ENCODE results near the gene SLC12A7. TPM values are rescaled to one million over a fixed set of nuclear protein-coding genes. Genes with fewer than 3 reads are reported as not detected.

The SLC12A7 gene
- total and polyA plus RNA-seq, 7 donors = 2.3 to 22.0 (median 4.5) TPM

DNA sequence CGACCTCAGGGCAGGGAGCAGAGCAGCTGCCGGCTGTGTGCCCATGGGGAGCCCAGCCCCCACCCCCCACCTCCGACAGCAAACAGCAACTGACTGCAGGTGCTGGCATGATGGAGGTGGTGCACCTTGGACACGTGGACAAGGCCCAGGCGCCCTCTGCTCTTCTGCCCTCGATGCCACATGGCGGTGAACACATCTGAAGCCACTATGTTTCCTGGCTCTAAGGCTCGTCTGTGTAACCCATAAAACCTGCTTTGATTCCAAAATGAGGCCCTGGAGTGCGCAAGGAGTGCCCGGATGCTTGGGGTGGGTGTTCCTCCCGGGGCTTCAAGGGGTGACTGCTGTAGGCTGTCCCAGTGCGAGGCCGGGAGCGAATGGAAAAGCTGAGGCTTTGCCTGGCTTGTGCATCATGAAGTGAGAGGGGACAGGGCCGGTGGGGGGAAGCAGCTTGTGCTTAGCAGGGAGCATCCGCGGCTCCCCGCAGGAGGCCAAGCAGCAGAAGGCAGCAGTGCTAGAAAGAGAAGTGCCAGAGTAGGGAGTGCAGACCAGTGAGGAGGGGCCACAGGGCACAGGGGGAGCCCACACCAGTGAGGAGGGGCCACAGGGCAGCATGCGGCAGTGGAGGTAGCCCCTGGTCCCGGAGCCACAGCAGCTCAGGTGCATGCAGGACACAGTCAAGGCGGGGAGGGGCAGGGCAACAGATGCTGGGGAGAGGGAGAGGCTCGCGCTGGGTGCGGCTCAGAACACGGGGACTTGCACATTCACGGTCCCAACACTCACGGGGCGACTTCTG lies 73.2 kb downstream of the SLC12A7 start:
- intact Hi-C loops (cut with DNase I) = no loop called here
- no peak for ATAC-seq
- H3K27ac ChIP-seq = no peak overlapping the region
- TF ChIP-seq, protein P1, sequence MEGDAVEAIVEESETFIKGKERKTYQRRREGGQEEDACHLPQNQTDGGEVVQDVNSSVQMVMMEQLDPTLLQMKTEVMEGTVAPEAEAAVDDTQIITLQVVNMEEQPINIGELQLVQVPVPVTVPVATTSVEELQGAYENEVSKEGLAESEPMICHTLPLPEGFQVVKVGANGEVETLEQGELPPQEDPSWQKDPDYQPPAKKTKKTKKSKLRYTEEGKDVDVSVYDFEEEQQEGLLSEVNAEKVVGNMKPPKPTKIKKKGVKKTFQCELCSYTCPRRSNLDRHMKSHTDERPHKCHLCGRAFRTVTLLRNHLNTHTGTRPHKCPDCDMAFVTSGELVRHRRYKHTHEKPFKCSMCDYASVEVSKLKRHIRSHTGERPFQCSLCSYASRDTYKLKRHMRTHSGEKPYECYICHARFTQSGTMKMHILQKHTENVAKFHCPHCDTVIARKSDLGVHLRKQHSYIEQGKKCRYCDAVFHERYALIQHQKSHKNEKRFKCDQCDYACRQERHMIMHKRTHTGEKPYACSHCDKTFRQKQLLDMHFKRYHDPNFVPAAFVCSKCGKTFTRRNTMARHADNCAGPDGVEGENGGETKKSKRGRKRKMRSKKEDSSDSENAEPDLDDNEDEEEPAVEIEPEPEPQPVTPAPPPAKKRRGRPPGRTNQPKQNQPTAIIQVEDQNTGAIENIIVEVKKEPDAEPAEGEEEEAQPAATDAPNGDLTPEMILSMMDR (IDR thresholded peaks at IDR 0.05) = no peak
- peak in 1 of 2 donors; percentile 11 for DNase-seq
- H3K9me3 ChIP-seq = no peaks in the 10 kb centered on the region
- no peaks in the 10 kb centered on the region for H3K4me1 ChIP-seq
- 82 to 85% (median 82%) methylated on average over 28 of the region's 28 CpGs for WGBS, 3 donors
- H3K36me3 ChIP-seq (ENCODE audit: insufficient read depth in 1 of 2, low read depth in 1 of 2) = no peaks in the 10 kb centered on the region
- H3K4me3 ChIP-seq = no peak overlapping the region
- H3K27me3 ChIP-seq (ENCODE audit: insufficient read depth in 3 of 3, low read length in 2 of 3) = no peaks in the 10 kb centered on the region

DNA sequence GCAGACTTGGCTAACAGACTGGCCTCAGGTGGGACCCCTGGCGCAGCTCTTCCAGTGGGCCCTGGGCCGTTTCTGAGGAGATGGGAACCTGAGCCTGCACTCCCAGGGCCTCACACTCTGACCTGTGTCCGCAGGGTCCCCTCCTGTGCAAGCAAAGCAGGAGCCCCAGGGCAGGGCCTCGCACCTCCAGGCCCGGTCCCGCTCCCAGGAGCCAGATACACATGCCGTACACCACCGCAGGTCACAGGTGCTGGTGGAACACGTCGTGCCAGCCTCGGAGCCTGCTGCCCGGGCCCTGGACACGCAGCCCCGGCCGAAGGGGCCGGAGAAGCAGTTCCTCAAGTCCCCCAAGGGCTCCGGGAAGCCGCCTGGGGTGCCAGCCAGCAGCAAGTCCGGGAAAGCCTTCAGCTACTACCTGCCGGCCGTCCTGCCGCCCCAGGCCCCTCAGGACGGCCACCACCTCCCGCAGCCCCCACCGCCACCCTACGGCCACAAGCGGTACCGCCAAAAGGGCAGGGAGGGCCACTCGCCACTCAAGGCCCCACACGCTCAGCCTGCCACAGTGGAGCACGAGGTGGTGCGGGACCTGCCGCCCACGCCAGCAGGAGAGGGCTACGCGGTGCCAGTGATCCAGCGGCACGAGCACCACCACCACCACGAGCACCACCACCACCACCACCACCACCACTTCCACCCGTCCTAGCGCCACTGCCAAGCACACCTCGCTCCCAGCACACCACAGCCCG lies 74.0 kb downstream of the SLC12A7 start:
- WGBS, 3 donors = 92 to 94% (median 93%) methylated on average over 40 to 43 of the region's 43 CpGs
- ATAC-seq (no peak), DNase-seq (peak; percentile 11 to 50)
- no peak overlapping the region for H3K27ac ChIP-seq
- H3K36me3 ChIP-seq (ENCODE audit: insufficient read depth in 1 of 2, low read depth in 1 of 2) = no peaks in the 10 kb centered on the region
- intact Hi-C loops (cut with DNase I) = no loop called here
- TF ChIP-seq, protein P1 (IDR thresholded peaks at IDR 0.05) = no peak
- H3K9me3 ChIP-seq = no peaks in the 10 kb centered on the region
- H3K4me1 ChIP-seq = no peaks in the 10 kb centered on the region
- peaks cover 0 to 6% (median 0%) of the 10 kb centered on the region in 3 donors for H3K27me3 ChIP-seq (ENCODE audit: insufficient read depth in 3 of 3, low read length in 2 of 3)
- H3K4me3 ChIP-seq = no peak overlapping the region

DNA sequence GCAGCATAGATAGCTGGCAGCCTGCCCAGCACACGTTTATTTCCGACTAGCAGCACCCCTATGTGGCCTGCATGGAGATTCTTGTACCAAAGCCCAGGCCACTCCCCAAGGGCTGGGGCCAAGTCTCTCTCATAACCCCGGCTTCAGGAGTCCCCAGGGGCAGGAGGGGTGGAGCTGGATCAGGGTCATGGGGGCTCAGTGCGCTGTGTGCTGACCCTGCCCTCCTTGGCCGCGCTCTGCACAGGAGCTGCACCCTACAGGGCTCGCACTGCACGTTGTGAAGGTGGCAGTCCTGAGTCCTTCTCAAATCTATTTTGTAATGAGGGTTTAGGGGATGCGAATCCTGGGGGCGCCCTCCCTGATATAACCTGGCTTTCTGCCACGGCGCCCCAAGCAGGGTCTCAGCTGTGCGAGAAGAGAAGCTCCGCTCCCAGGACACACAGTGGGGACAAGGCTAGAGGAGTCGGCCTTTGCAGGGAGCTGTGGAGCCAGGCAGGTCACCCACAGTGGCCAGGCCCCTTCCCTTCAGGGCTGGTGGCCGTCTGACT lies 74.7 kb downstream of the SLC12A7 start:
- no peak overlapping the region for H3K27ac ChIP-seq
- WGBS, 3 donors = 67 to 74% (median 71%) methylated on average over 16 of the region's 16 CpGs
- DNase-seq (peak; percentile 4 to 42), ATAC-seq (no peak)
- TF ChIP-seq, protein P1 (IDR thresholded peaks at IDR 0.05) = no peak
- no peaks in the 10 kb centered on the region for H3K4me1 ChIP-seq
- peaks cover 0 to 13% (median 0%) of the 10 kb centered on the region in 3 donors for H3K27me3 ChIP-seq (ENCODE audit: insufficient read depth in 3 of 3, low read length in 2 of 3)
- intact Hi-C loops (cut with DNase I) = no loop called here
- no peaks in the 10 kb centered on the region for H3K36me3 ChIP-seq (ENCODE audit: insufficient read depth in 1 of 2, low read depth in 1 of 2)
- no peak overlapping the region for H3K4me3 ChIP-seq
- no peaks in the 10 kb centered on the region for H3K9me3 ChIP-seq

DNA sequence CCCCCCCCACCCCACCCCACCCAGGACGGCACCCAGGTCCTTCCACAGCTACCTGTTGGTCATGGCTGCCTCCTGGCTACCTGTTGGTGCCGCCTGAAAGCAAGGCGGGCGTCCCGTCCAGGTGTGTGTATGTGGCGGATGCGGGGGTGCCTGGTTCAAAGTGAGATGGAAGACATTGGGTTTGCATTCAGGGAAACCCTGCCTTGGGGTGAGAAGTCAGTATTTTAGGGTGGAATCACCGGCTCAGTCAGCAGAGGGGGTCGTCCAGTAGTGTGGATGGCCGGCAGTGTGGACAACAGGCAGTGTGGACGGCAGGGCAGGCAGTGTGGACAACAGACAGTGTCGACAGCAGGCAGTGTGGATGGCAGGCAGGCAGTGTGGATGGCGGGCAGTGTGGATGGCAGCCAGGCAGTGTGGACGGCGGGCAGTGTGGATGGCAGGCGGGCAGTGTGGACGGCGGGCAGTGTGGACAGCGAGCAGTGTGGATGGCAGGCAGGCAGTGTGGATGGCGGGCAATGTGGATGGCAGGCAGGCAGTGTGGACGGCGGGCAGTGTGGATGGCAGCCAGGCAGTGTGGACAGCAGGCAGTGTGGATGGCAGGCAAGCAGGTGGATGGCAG lies 75.2 kb downstream of the SLC12A7 start:
- DNase-seq = no peak
- Histone ChIP-seq H3K4me3 (no peak overlapping the region), H3K9me3 (no peaks in the 10 kb centered on the region), H3K27ac (no peak overlapping the region), H3K36me3 (ENCODE audit: insufficient read depth in 1 of 2, low read depth in 1 of 2) (no peaks in the 10 kb centered on the region), H3K27me3 (ENCODE audit: insufficient read depth in 3 of 3, low read length in 2 of 3) (peaks cover 0 to 17% (median 0%) of the 10 kb centered on the region in 3 donors), H3K4me1 (no peaks in the 10 kb centered on the region)
- WGBS, 3 donors = 75 to 87% (median 85%) methylated on average over 20 to 22 of the region's 22 CpGs
- intact Hi-C loops (cut with DNase I) = no loop called here
- TF ChIP-seq, protein P1 (IDR thresholded peaks at IDR 0.05) = no peak
- ATAC-seq = no peak
